Measurements from ENCODE around the gene CTSV.
"Not testable (repeated sequence)": the region's sequence is repeated elsewhere in the genome, so short reads cannot be mapped to it uniquely, and the experiment has no call there.

CTSV gene

DNA sequence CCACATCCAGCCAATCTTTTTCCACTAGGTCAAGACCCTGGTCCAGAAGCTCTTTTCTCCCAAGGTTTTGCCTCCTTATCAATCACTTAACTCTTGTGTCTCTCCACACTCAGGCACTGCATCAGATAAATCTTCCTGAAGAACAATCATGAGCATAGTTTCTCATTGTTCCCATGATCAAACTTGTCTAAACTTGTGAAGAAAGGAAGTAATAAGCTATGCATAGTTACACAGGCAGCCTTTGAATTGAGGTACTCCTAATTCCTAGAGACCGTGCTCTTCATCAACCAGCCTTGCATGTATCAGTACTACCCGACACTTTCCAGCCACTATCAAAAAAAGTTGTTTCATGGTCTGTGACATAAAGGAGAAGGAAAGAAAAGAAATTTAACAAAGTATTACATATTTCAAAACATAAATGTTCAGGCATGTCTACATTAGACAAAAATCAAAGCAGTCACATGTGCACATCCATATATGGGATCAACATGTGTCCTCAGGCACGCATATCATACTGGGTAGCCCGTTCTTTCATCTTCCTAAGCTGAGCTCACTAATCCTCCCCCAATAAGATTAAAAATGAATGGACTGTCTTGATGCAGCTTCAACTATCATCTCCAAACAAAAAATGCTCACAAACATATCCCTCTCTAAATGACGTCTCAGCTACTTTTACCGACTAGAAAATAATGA, 41.8 kb downstream of the CTSV start:
- not testable (repeated sequence) for H3K4me3 ChIP-seq (ENCODE audit: low read depth in 1 of 5, low read length in 5 of 5); H3K27me3 ChIP-seq (ENCODE audit: control insufficient read depth in 5 of 5, insufficient read depth in 4 of 5, low read length in 5 of 5); H3K9ac ChIP-seq (ENCODE audit: low read length in 5 of 5); H3K27ac ChIP-seq (ENCODE audit: low read depth, low read length); H3K9me3 ChIP-seq (ENCODE audit: control insufficient read depth in 5 of 5, low read length in 5 of 5); H3K36me3 ChIP-seq (ENCODE audit: control insufficient read depth in 5 of 5, insufficient read depth in 5 of 5, low read length in 5 of 5)
- peaks cover 0 to 10% (median 0%) of the 10 kb centered on the region in 5 donors for H3K4me1 ChIP-seq (ENCODE audit: control insufficient read depth in 5 of 5, insufficient read depth in 5 of 5, low read length in 5 of 5)

DNA sequence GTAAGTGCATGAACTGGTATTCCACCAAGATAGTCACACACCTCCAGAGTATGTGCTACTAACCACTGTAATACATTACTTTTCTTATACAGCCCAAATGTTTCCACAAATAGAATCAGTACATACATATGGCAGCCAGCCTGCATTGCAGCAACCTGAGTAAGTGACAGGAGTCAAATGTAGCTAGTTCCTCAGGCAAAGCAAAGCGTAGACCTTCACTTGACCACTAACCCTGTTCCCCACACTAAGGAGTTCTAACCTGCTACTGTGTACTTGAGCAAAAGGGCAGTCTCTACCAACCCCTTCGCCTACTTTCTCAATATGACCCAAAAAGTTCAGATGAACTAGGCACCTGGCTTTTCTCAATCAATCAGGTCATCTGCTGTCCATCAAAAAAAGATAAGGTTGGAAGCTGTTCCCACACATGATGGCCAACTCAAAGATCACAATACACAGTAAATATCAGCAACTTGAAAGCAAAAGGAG, 44.4 kb downstream of the CTSV start:
- H3K9ac ChIP-seq (ENCODE audit: low read length in 5 of 5); H3K4me3 ChIP-seq (ENCODE audit: low read depth in 1 of 5, low read length in 5 of 5); H3K4me1 ChIP-seq (ENCODE audit: control insufficient read depth in 5 of 5, insufficient read depth in 5 of 5, low read length in 5 of 5); H3K36me3 ChIP-seq (ENCODE audit: control insufficient read depth in 5 of 5, insufficient read depth in 5 of 5, low read length in 5 of 5); H3K27ac ChIP-seq (ENCODE audit: low read depth, low read length); H3K27me3 ChIP-seq (ENCODE audit: control insufficient read depth in 5 of 5, insufficient read depth in 4 of 5, low read length in 5 of 5); H3K9me3 ChIP-seq (ENCODE audit: control insufficient read depth in 5 of 5, low read length in 5 of 5): not testable (repeated sequence)

DNA sequence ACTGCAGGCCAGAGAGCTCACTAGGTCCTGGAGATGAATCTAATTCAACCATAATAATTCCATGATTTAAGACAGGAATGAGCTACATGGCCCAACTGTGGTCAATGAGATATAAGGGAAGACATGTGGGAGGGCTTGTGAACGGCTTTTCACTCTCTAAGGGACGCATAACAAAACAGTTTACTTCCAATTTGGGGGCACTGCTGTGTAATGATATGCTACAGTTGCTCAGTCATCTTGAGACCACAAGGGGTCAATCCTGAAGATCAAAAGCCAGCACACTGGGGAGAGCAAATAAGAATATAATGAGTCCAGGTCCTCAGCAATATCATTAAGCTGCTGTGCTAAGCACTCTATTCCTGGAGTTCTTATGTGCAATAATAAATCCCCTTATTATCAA, 46.6 kb downstream of the CTSV start:
- H3K9me3 ChIP-seq (ENCODE audit: control insufficient read depth in 5 of 5, low read length in 5 of 5); H3K4me1 ChIP-seq (ENCODE audit: control insufficient read depth in 5 of 5, insufficient read depth in 5 of 5, low read length in 5 of 5); H3K9ac ChIP-seq (ENCODE audit: low read length in 5 of 5); H3K27me3 ChIP-seq (ENCODE audit: control insufficient read depth in 5 of 5, insufficient read depth in 4 of 5, low read length in 5 of 5); H3K36me3 ChIP-seq (ENCODE audit: control insufficient read depth in 5 of 5, insufficient read depth in 5 of 5, low read length in 5 of 5); H3K4me3 ChIP-seq (ENCODE audit: low read depth in 1 of 5, low read length in 5 of 5); H3K27ac ChIP-seq (ENCODE audit: low read depth, low read length): not testable (repeated sequence)

DNA sequence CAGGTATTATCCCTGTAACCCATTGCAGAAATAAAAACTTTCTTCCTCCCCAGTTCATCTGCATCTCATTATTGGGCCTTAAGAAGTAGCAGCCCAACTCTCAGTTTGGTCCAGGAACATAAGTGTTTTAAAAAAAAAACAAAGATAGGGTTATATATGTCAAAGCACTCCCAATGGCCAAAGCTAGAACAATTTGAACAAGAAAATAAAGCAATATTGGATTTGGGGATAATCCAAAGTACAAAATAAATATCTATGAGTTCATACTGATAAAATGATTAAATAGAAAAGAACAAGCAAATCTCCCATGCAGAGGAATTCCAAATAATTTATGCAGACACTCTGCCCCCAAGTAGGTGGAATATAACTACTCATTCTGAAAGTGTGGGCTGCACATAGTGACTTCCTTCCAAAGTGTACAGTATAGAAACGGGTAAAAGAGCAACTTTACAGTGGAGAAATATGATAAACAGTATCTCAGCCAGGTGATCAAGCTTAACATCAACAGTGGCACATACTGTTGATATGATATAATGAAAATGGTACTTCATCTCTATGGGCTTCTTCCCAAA, 49.1 kb downstream of the CTSV start:
- H3K27ac ChIP-seq (ENCODE audit: low read depth, low read length); H3K36me3 ChIP-seq (ENCODE audit: control insufficient read depth in 5 of 5, insufficient read depth in 5 of 5, low read length in 5 of 5); H3K9ac ChIP-seq (ENCODE audit: low read length in 5 of 5); H3K4me3 ChIP-seq (ENCODE audit: low read depth in 1 of 5, low read length in 5 of 5); H3K27me3 ChIP-seq (ENCODE audit: control insufficient read depth in 5 of 5, insufficient read depth in 4 of 5, low read length in 5 of 5); H3K9me3 ChIP-seq (ENCODE audit: control insufficient read depth in 5 of 5, low read length in 5 of 5); H3K4me1 ChIP-seq (ENCODE audit: control insufficient read depth in 5 of 5, insufficient read depth in 5 of 5, low read length in 5 of 5): not testable (repeated sequence)

DNA sequence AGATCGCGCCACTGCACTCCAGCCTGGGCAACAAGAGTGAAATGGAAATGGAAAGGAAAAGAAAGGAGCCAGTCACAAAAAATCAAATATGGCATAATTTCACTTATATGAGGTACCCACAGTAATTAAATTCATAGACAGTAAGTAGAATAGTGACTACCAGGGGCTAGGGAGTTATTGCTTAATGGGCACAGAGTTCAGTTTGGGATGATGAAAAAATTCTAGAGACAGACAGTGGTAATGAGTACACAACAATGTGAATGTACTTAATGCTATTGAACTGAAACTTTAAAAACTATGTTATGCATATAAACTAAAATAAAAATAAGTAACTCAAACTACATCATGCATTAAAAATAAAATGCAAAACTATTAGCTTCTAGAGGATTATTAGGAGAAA, 54.1 kb downstream of the CTSV start:
- not testable (repeated sequence) for H3K9me3 ChIP-seq (ENCODE audit: control insufficient read depth in 5 of 5, low read length in 5 of 5); H3K9ac ChIP-seq (ENCODE audit: low read length in 5 of 5); H3K36me3 ChIP-seq (ENCODE audit: control insufficient read depth in 5 of 5, insufficient read depth in 5 of 5, low read length in 5 of 5); H3K27me3 ChIP-seq (ENCODE audit: control insufficient read depth in 5 of 5, insufficient read depth in 4 of 5, low read length in 5 of 5); H3K27ac ChIP-seq (ENCODE audit: low read depth, low read length); H3K4me3 ChIP-seq (ENCODE audit: low read depth in 1 of 5, low read length in 5 of 5); H3K4me1 ChIP-seq (ENCODE audit: control insufficient read depth in 5 of 5, insufficient read depth in 5 of 5, low read length in 5 of 5)

DNA sequence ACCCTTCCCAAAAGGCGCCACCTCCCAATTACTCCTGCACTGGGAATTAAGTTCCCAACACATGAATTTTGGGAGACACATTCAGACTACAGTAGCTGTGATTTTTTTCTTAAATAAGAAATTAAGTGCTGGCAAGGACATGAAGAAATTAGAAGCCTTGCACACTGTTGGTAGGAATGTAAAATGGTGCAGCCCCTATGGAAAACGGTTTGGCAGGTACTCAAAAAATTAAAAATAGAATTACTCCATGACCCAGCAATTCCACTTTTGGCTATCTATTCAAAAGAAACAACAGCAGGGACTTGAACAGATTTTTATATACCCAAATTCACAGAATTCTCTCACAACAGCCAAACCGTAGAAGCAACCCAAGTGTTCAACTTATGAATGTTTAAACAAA, 54.8 kb downstream of the CTSV start:
- H3K4me1 ChIP-seq (ENCODE audit: control insufficient read depth in 5 of 5, insufficient read depth in 5 of 5, low read length in 5 of 5); H3K9me3 ChIP-seq (ENCODE audit: control insufficient read depth in 5 of 5, low read length in 5 of 5); H3K9ac ChIP-seq (ENCODE audit: low read length in 5 of 5); H3K4me3 ChIP-seq (ENCODE audit: low read depth in 1 of 5, low read length in 5 of 5); H3K27me3 ChIP-seq (ENCODE audit: control insufficient read depth in 5 of 5, insufficient read depth in 4 of 5, low read length in 5 of 5); H3K36me3 ChIP-seq (ENCODE audit: control insufficient read depth in 5 of 5, insufficient read depth in 5 of 5, low read length in 5 of 5); H3K27ac ChIP-seq (ENCODE audit: low read depth, low read length): not testable (repeated sequence)

DNA sequence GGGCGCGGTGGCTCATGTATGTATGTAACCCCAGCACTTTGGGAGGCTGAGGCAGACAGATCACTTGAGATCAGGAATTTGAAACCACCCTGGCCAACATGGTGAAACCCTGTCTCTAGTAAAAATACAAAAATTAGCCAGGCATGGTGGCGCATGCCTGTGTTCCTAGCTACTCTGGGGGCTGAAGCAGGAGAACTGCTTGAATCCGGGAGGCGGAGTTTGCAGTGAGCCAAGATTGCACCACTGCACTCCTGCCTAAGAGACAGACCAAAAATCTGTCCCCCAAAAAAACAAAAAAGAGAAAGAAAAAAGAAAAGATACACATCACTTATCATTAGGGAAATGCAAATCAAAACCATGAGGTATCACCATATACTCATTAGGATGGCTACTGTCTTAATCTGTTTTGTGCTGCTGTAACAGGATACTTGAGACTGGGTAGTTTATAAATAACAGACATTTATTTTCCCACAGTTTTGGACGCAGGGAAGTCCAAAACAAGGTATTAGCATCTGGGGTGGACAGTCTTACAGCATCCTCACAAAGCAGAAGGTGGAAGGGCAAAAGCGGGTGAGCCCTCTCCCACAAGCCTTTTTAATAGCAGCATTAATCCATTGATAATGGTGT, 55.3 kb downstream of the CTSV start:
- not testable (repeated sequence) for H3K4me3 ChIP-seq (ENCODE audit: low read depth in 1 of 5, low read length in 5 of 5); H3K36me3 ChIP-seq (ENCODE audit: control insufficient read depth in 5 of 5, insufficient read depth in 5 of 5, low read length in 5 of 5); H3K9ac ChIP-seq (ENCODE audit: low read length in 5 of 5); H3K27ac ChIP-seq (ENCODE audit: low read depth, low read length); H3K4me1 ChIP-seq (ENCODE audit: control insufficient read depth in 5 of 5, insufficient read depth in 5 of 5, low read length in 5 of 5); H3K27me3 ChIP-seq (ENCODE audit: control insufficient read depth in 5 of 5, insufficient read depth in 4 of 5, low read length in 5 of 5); H3K9me3 ChIP-seq (ENCODE audit: control insufficient read depth in 5 of 5, low read length in 5 of 5)
